ENCODE data around the gene PDZD2.

DNA sequence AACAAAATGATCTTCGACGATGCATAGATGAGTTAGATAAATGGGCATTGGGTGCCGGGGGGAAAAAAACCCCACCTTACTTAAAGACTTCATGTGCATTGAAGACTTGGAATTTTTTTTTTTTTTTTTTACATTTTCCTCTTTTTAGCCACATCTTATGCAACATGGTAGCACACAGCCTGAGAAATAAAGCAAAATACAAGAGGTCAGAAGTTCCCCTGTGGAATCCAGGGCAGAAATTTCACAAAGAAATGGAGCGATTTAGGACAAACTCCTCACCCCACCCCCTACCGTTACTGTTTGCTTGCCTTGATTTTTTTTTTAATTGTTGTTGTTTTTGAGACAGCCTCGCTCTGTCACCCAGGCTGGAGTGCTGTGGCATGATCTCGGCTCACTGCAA, 382.0 kb downstream of the PDZD2 start:
- TF ChIP-seq CTCF (IDR thresholded peaks at IDR 0.05) (no peak), POLR2A (IDR thresholded peaks at IDR 0.05) (no peak)

All from testis (tissue), 2 donors.